Omental fat pad (tissue), 4 donors: ENCODE results near the gene TIGD1. TPM values are rescaled to one million over a fixed set of nuclear protein-coding genes. Genes with fewer than 3 reads are reported as not detected.
A peak's percentile ranks its signal among the peaks of the same experiment; 100 is the strongest.

Source experiments
- ATAC-seq: fragments of 150-250 bp; one replicate; pipeline ENCODE4 v1.9.1; 2016; ENCODE audit warnings: mild to moderate bottlenecking, moderate library complexity; ENCODE audit not compliant: low FRiP score
- DNase-seq: peaks from one replicate; pipeline ENCODE4 v3.0.0-alpha.2; 2019; ENCODE audit warnings: low spot score
- CTCF ChIP-seq, 3 donors: fragments of 450-650 bp; IDR thresholded peaks; one replicate each; pipeline ENCODE4 v1.5.1; 2016 to 2017; ENCODE audit warnings: antibody characterized with exemption in 3 of 3, mild to moderate bottlenecking in 3 of 3, moderate library complexity in 2 of 3
- total RNA-seq, 4 donors: library from RNA; depleted of rRNA; stranded (reverse); fragments of >200 nt; gene quantifications; one replicate each; pipeline ENCODE4 v1.1.0, GENCODE V29; 2016

The TIGD1 gene
- total RNA-seq, 4 donors from 2014 or later: 1.5 to 3.8 (median 2.4) TPM

GRCh38 chr2:232551250-232551638 is 887 bp upstream of the TIGD1 start:
- DNase-seq (no peak), ATAC-seq (no peak)
- no peak for TF ChIP-seq CTCF (IDR thresholded peaks at IDR 0.05)

- ATAC-seq: peak; percentile 43
- no peak for DNase-seq
- no peak for TF ChIP-seq CTCF (IDR thresholded peaks at IDR 0.05)
Measured at GRCh38 chr2:232549655-232550353, 553 bp downstream of the TIGD1 start.

GRCh38 chr2:232547991-232548390 is 2.4 kb downstream of the TIGD1 start:
- ATAC-seq: no peak
- no peak for DNase-seq
- TF ChIP-seq CTCF (IDR thresholded peaks at IDR 0.05): no peak

GRCh38 chr2:232545511-232546375 is 4.6 kb downstream of the TIGD1 start:
- TF ChIP-seq CTCF (IDR thresholded peaks at IDR 0.05): no peak
- DNase-seq (no peak), ATAC-seq (no peak)

GRCh38 chr2:232544674-232545073 is 5.7 kb downstream of the TIGD1 start:
- no peak for ATAC-seq
- DNase-seq: no peak
- no peak for TF ChIP-seq CTCF (IDR thresholded peaks at IDR 0.05)

GRCh38 chr2:232543928-232544631 is 6.3 kb downstream of the TIGD1 start:
- ATAC-seq (no peak), DNase-seq (no peak)
- no peak for TF ChIP-seq CTCF (IDR thresholded peaks at IDR 0.05)
